PC-3 (cell line): ENCODE data around the gene BCL2L11. TPM values are rescaled to one million over a fixed set of nuclear protein-coding genes. Genes with fewer than 3 reads are reported as not detected.

Source experiments
- ATAC-seq: fragments of 200-7000 bp; cut with Tn5 transposase; 2 replicates; pipeline ENCODE4 v1.9.1; 2020; ENCODE audit warnings: mild to moderate bottlenecking, moderate library complexity
- BruUV-seq: library from RNA; stranded (reverse); fragments of 400-500 nt; replicated peaks from 2 replicates; lab custom pipeline; 2021; lab: Mats Ljungman, UMichigan
- CTCF ChIA-PET: fragments of 300-600 bp; sonication (Branson Sonifier 250); formaldehyde crosslinking; loops from one replicate; lab custom pipeline; 2022; ENCODE audit warnings: antibody characterized with exemption; lab: Charles Lee
- POLR2A ChIA-PET: fragments of 300-600 bp; sonication (Branson Sonifier 250); formaldehyde crosslinking; loops from one replicate; lab custom pipeline; 2022; ENCODE audit warnings: antibody characterized with exemption; ENCODE audit not compliant: unreplicated experiment; lab: Charles Lee
- DNase-seq: peaks from one replicate; pipeline ENCODE4 v3.0.0-alpha.2; 2015
- H2AFZ ChIP-seq: fragments of 300-600 bp; sonication (generic); 2 replicates; pipeline ENCODE4 v1.6.0; 2016; ENCODE audit warnings: antibody characterized with exemption, low read length
- H3F3A ChIP-seq: fragments of 300-600 bp; sonication (generic); one replicate; pipeline ENCODE4 v1.6.0; 2017; ENCODE audit warnings: antibody characterized with exemption, low read length, control low read depth, mild to moderate bottlenecking; ENCODE audit not compliant: unreplicated experiment
- H3K27ac ChIP-seq: fragments of 300-600 bp; sonication (generic); 2 replicates; pipeline ENCODE4 v1.5.1; 2016; ENCODE audit warnings: mild to moderate bottlenecking, low read length
- H3K27me3 ChIP-seq: fragments of 300-600 bp; sonication (generic); 2 replicates; pipeline ENCODE4 v1.6.1; 2016; ENCODE audit warnings: low read length, mixed read lengths
- H3K36me3 ChIP-seq: fragments of 300-600 bp; sonication (generic); 2 replicates; pipeline ENCODE4 v1.6.1; 2016; ENCODE audit warnings: low read depth, mixed run types, low read length, mixed read lengths
- H3K4me1 ChIP-seq: fragments of 300-600 bp; sonication (generic); 2 replicates; pipeline ENCODE4 v1.5.1; 2016; ENCODE audit warnings: low read length; ENCODE audit not compliant: insufficient read depth
- H3K4me2 ChIP-seq: fragments of 300-600 bp; sonication (generic); 2 replicates; pipeline ENCODE4 v1.6.0; 2016; ENCODE audit warnings: low read length
- H3K4me3 ChIP-seq: fragments of 300-600 bp; sonication (generic); 2 replicates; pipeline ENCODE4 v1.5.1; 2016; ENCODE audit warnings: mild to moderate bottlenecking, low read length, mixed read lengths
- H3K79me2 ChIP-seq: fragments of 300-600 bp; sonication (generic); 2 replicates; pipeline ENCODE4 v1.6.1; 2017; ENCODE audit warnings: low read length, mixed read lengths
- H3K9ac ChIP-seq: fragments of 300-600 bp; sonication (generic); 2 replicates; pipeline ENCODE4 v1.6.0; 2016; ENCODE audit warnings: mild to moderate bottlenecking, low read length
- H3K9me2 ChIP-seq: fragments of 300-600 bp; sonication (generic); replicated peaks from 2 replicates; pipeline ENCODE4 v1.6.1; 2016; ENCODE audit warnings: mixed run types, low read length, mixed read lengths
- H3K9me3 ChIP-seq: fragments of 300-600 bp; sonication (generic); 2 replicates; pipeline ENCODE4 v1.6.1; 2016; ENCODE audit warnings: low read length, mixed read lengths
- H4K20me1 ChIP-seq: fragments of 300-600 bp; sonication (generic); 2 replicates; pipeline ENCODE4 v1.6.1; 2016; ENCODE audit warnings: low read length, mixed read lengths
- CTCF ChIP-seq: fragments of 300-600 bp; sonication (generic); conservative IDR thresholded peaks from 2 replicates; pipeline ENCODE4 v1.5.1; 2017; ENCODE audit warnings: antibody characterized with exemption, low read depth, mild to moderate bottlenecking, low read length
- EZH2 ChIP-seq: fragments of 300-600 bp; sonication (generic); IDR thresholded peaks from one replicate; pipeline ENCODE4 v1.6.1; 2017; ENCODE audit warnings: antibody characterized with exemption, mild to moderate bottlenecking, low read length; ENCODE audit not compliant: unreplicated experiment
- EZH2phosphoT487 ChIP-seq: fragments of 300-600 bp; sonication (generic); IDR thresholded peaks from 2 replicates; pipeline ENCODE4 v1.6.1; 2018; ENCODE audit warnings: mild to moderate bottlenecking, antibody characterized with exemption, low read length, borderline replicate concordance
- intact Hi-C: fragments of 100-400 bp; cut with micrococcal nuclease; formaldehyde crosslinking; loops from 2 replicates; pipeline ENCODE4 v1.9.0; 2023
- total RNA-seq: library from RNA; depleted of rRNA; stranded (reverse); fragments of >200 nt; gene quantifications from 2 replicates; pipeline ENCODE4 v1.2.3, GENCODE V29; 2014

Gene BCL2L11
- total RNA-seq, 1 experiment from 2014 or later, result 11.3 TPM

DNA sequence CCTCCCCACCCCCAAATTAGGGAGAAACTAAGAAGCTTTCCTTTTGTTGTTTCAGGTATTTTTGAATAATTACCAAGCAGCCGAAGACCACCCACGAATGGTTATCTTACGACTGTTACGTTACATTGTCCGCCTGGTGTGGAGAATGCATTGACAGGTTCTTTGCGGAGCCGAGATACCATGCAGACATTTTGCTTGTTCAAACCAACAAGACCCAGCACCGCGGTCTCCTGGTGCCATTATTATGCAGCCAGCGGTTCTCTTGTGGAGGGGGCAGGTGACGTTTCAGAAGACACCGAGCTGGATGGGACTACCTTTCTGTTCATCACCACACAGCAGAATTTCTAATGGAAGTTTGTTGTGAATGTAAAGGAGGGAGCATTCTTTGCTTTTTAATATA lies 43.4 kb downstream of the BCL2L11 start:
- TF ChIP-seq CTCF (no peak), EZH2 (no peak), EZH2phosphoT487 (no peak)
- intact Hi-C loops, result no loop called here
- no TSS peak for BruUV-seq
- Histone ChIP-seq H4K20me1 (peaks cover 11% of the 10 kb centered on the region; the same call in 1 of the 2 replicates), H3K36me3 (peaks cover 29% of the 10 kb centered on the region; the same call in 1 of the 2 replicates), H3K4me3 (no peak overlapping the region), H3K27me3 (no peaks in the 10 kb centered on the region), H3K79me2 (peaks cover 3% of the 10 kb centered on the region; the same call in 1 of the 2 replicates), H3K4me2 (no peak overlapping the region), H3K9ac (no peak overlapping the region), H3F3A (no peaks in the 10 kb centered on the region), H3K9me2 (no peaks in the 10 kb centered on the region), H3K9me3 (no peaks in the 10 kb centered on the region), H3K27ac (no peak overlapping the region), H2AFZ (no peak overlapping the region), H3K4me1 (peaks cover 19% of the 10 kb centered on the region)
- ATAC-seq, result no peak
- ChIA-PET POLR2A (no interaction called here), CTCF (no interaction called here)
- no peak for DNase-seq

- intact Hi-C loops, result no loop called here
- peaks cover 22% of the 10 kb centered on the region for H3K4me1 ChIP-seq
- peaks cover 29% of the 10 kb centered on the region; the same call in 1 of the 2 replicates for H3K36me3 ChIP-seq
- H3F3A ChIP-seq, result no peaks in the 10 kb centered on the region
- H3K9ac ChIP-seq, result no peak overlapping the region
- no peak overlapping the region for H3K27ac ChIP-seq
- TF ChIP-seq EZH2phosphoT487 (no peak), EZH2 (no peak), CTCF (no peak)
- no peak overlapping the region for H3K4me2 ChIP-seq
- no peaks in the 10 kb centered on the region for H3K79me2 ChIP-seq
- ATAC-seq, result no peak
- H3K27me3 ChIP-seq, result no peaks in the 10 kb centered on the region
- H3K9me3 ChIP-seq, result no peaks in the 10 kb centered on the region
- H3K4me3 ChIP-seq, result no peak overlapping the region
- no peak for DNase-seq
- no peak overlapping the region for H2AFZ ChIP-seq
- CTCF ChIA-PET, result no interaction called here
- BruUV-seq, result no TSS peak
- 0 out of 2 replicates have a peak, but pooled peaks cover 5% of the 10 kb centered on the region for H4K20me1 ChIP-seq
- POLR2A ChIA-PET, result no interaction called here
- no peaks in the 10 kb centered on the region for H3K9me2 ChIP-seq
Measured at GRCh38 chr2:111165084-111165483, 44.4 kb downstream of the BCL2L11 start.

DNA sequence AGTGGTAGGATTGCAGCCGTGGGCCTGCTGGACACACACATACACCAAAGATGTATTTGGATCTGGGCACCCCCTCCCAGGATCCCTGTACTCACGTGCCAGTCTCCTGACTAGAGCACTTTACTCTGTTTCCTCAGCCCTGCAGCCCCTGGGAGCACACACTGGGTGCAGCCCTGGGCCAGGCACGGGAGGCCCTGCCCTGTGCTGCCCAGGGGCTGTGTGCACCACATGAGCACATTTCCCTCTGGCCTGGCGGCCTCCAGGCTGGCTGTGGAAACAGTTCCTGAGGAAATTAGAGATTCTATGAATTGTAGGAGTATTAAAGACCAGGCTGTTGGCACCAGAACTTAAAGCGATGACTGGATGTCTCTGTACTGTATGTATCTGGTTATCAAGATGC lies 45.4 kb downstream of the BCL2L11 start:
- Histone ChIP-seq H3K79me2 (no peaks in the 10 kb centered on the region), H3K4me2 (no peak overlapping the region), H3K9ac (no peak overlapping the region), H3K9me3 (no peaks in the 10 kb centered on the region), H3K27ac (no peak overlapping the region), H3K27me3 (no peaks in the 10 kb centered on the region), H4K20me1 (no peaks in the 10 kb centered on the region), H3F3A (no peaks in the 10 kb centered on the region), H3K4me3 (no peak overlapping the region), H2AFZ (no peak overlapping the region), H3K36me3 (peaks cover 27% of the 10 kb centered on the region; the same call in 1 of the 2 replicates), H3K9me2 (no peaks in the 10 kb centered on the region), H3K4me1 (peaks cover 22% of the 10 kb centered on the region)
- ChIA-PET POLR2A (no interaction called here), CTCF (no interaction called here)
- no TSS peak for BruUV-seq
- intact Hi-C loops, result no loop called here
- DNase-seq (no peak), ATAC-seq (no peak)
- TF ChIP-seq EZH2, result no peak
- no peak for TF ChIP-seq EZH2phosphoT487
- TF ChIP-seq CTCF, result no peak
